OCI-LY1 (cell line): ENCODE measurements around the gene MAP3K4.

Source experiments
- H2AFZ ChIP-seq: fragments of 200-600 bp; sonication (generic), shearing (Covaris generic); 2 replicates; pipeline ENCODE4 v1.6.0; 2014; ENCODE audit warnings: antibody characterized with exemption, mild to moderate bottlenecking, low read length
- H3F3A ChIP-seq: fragments of 200-600 bp; sonication (generic), shearing (Covaris generic); 2 replicates; pipeline ENCODE4 v1.6.0; 2014; ENCODE audit warnings: mild to moderate bottlenecking, antibody characterized with exemption, low read length, moderate library complexity; ENCODE audit not compliant: insufficient read depth
- H3K27ac ChIP-seq: fragments of 200-600 bp; sonication (generic); 2 replicates; pipeline ENCODE4 v1.5.1; 2014; ENCODE audit warnings: low read length, mixed run types, mild to moderate bottlenecking, low read depth; ENCODE audit not compliant: poor library complexity, severe bottlenecking
- H3K27me3 ChIP-seq: fragments of 200-600 bp; sonication (generic); 2 replicates; pipeline ENCODE4 v1.6.0; 2014; ENCODE audit warnings: antibody characterized with exemption, mild to moderate bottlenecking, low read length, moderate library complexity; ENCODE audit not compliant: insufficient read depth
- H3K36me3 ChIP-seq: fragments of 200-600 bp; sonication (generic); 2 replicates; pipeline ENCODE4 v1.6.1; 2014; ENCODE audit warnings: mild to moderate bottlenecking, antibody characterized with exemption, low read length, moderate library complexity, mixed read lengths; ENCODE audit not compliant: insufficient read depth
- H3K4me1 ChIP-seq: fragments of 200-600 bp; sonication (generic); 2 replicates; pipeline ENCODE4 v1.5.1; 2014; ENCODE audit warnings: mild to moderate bottlenecking, low read length, moderate library complexity; ENCODE audit not compliant: insufficient read depth, severe bottlenecking
- H3K4me2 ChIP-seq: fragments of 200-600 bp; sonication (generic), shearing (Covaris generic); 2 replicates; pipeline ENCODE4 v1.6.1; 2014; ENCODE audit warnings: low read length
- H3K4me3 ChIP-seq: fragments of 200-600 bp; sonication (generic); 2 replicates; pipeline ENCODE4 v1.5.1; 2014; ENCODE audit warnings: low read length, low read depth, mild to moderate bottlenecking, mixed read lengths; ENCODE audit not compliant: poor library complexity, severe bottlenecking
- H3K79me2 ChIP-seq: fragments of 200-600 bp; shearing (Covaris generic); 2 replicates; pipeline ENCODE4 v1.6.1; 2016; ENCODE audit warnings: mixed run types, low read length, mixed read lengths; ENCODE audit not compliant: insufficient read depth
- H3K9ac ChIP-seq: fragments of 200-600 bp; sonication (generic), shearing (Covaris generic); 2 replicates; pipeline ENCODE4 v1.6.1; 2014; ENCODE audit warnings: mild to moderate bottlenecking, low read length, mixed read lengths
- H3K9me2 ChIP-seq: fragments of 200-600 bp; sonication (generic), shearing (Covaris generic); 2 replicates; pipeline ENCODE4 v1.6.1; 2014; ENCODE audit warnings: low read depth, mild to moderate bottlenecking, low read length, mixed read lengths
- H3K9me3 ChIP-seq: fragments of 200-600 bp; shearing (Covaris generic); 2 replicates; pipeline ENCODE4 v1.6.1; 2014; ENCODE audit warnings: low read length, mixed read lengths
- H4K20me1 ChIP-seq: fragments of 200-600 bp; sonication (generic), shearing (Covaris generic); 2 replicates; pipeline ENCODE4 v1.6.0; 2016; ENCODE audit warnings: mild to moderate bottlenecking, low read length; ENCODE audit not compliant: insufficient read depth
- CTCF ChIP-seq: fragments of 200-600 bp; sonication (generic), shearing (Covaris generic); IDR thresholded peaks from 2 replicates; pipeline ENCODE4 v1.5.1; 2017; ENCODE audit warnings: mild to moderate bottlenecking, antibody characterized with exemption, low read length, moderate library complexity, mixed read lengths
- EZH2 ChIP-seq: fragments of 200-600 bp; sonication (generic), shearing (Covaris generic); IDR thresholded peaks from 2 replicates; pipeline ENCODE4 v1.8.0; 2017; ENCODE audit warnings: borderline replicate concordance, mixed run types, mild to moderate bottlenecking, antibody characterized with exemption, low read length, moderate library complexity, mixed read lengths

MAP3K4 gene

GRCh38 chr6:161024364-161024920 lies 32.9 kb downstream of the MAP3K4 start:
- no peaks in the 10 kb centered on the region for H3K27me3 ChIP-seq
- H3K36me3 ChIP-seq: no peaks in the 10 kb centered on the region
- no peak overlapping the region for H3K4me2 ChIP-seq
- no peak overlapping the region for H3K4me3 ChIP-seq
- no peak overlapping the region for H3K27ac ChIP-seq
- no peaks in the 10 kb centered on the region for H3K9me2 ChIP-seq
- no peak for TF ChIP-seq CTCF
- TF ChIP-seq EZH2: no peak
- H3K9me3 ChIP-seq: no peaks in the 10 kb centered on the region
- no peaks in the 10 kb centered on the region for H3F3A ChIP-seq
- H3K4me1 ChIP-seq: peaks cover 10% of the 10 kb centered on the region
- no peak overlapping the region for H3K9ac ChIP-seq
- H4K20me1 ChIP-seq: no peaks in the 10 kb centered on the region
- no peak overlapping the region for H2AFZ ChIP-seq
- H3K79me2 ChIP-seq: no peaks in the 10 kb centered on the region

GRCh38 chr6:161027385-161027784 lies 35.8 kb downstream of the MAP3K4 start:
- no peak overlapping the region for H3K4me3 ChIP-seq
- 0 out of 2 replicates have a peak, but pooled peaks cover 10% of the 10 kb centered on the region for H3K79me2 ChIP-seq
- no peaks in the 10 kb centered on the region for H3K27me3 ChIP-seq
- H3K4me2 ChIP-seq: no peak overlapping the region
- H2AFZ ChIP-seq: no peak overlapping the region
- no peaks in the 10 kb centered on the region for H3F3A ChIP-seq
- no peaks in the 10 kb centered on the region for H4K20me1 ChIP-seq
- H3K36me3 ChIP-seq: no peaks in the 10 kb centered on the region
- no peaks in the 10 kb centered on the region for H3K9me2 ChIP-seq
- no peak overlapping the region for H3K27ac ChIP-seq
- peaks cover 31% of the 10 kb centered on the region for H3K4me1 ChIP-seq
- no peaks in the 10 kb centered on the region for H3K9me3 ChIP-seq
- no peak overlapping the region for H3K9ac ChIP-seq
- TF ChIP-seq CTCF: no peak
- TF ChIP-seq EZH2: no peak

GRCh38 chr6:161029195-161029809 lies 37.7 kb downstream of the MAP3K4 start:
- H2AFZ ChIP-seq: no peak overlapping the region
- peaks cover 38% of the 10 kb centered on the region for H3K4me1 ChIP-seq
- H3K4me2 ChIP-seq: peak overlapping the region; percentile 63
- no peaks in the 10 kb centered on the region for H3K36me3 ChIP-seq
- TF ChIP-seq CTCF (no peak), EZH2 (no peak)
- no peaks in the 10 kb centered on the region for H4K20me1 ChIP-seq
- no peaks in the 10 kb centered on the region for H3K27me3 ChIP-seq
- H3K79me2 ChIP-seq: 0 out of 2 replicates have a peak, but pooled peaks cover 10% of the 10 kb centered on the region
- peak overlapping the region; percentile 34; the same call in 1 of the 2 replicates for H3K9ac ChIP-seq
- no peaks in the 10 kb centered on the region for H3F3A ChIP-seq
- H3K9me3 ChIP-seq: no peaks in the 10 kb centered on the region
- H3K4me3 ChIP-seq: peak overlapping the region; percentile 41
- H3K27ac ChIP-seq: peak overlapping the region; percentile 50
- no peaks in the 10 kb centered on the region for H3K9me2 ChIP-seq
